Smooth muscle cell (in vitro differentiated cells): ENCODE results near the gene PARVG. TPM values are rescaled to one million over a fixed set of nuclear protein-coding genes. Genes with fewer than 3 reads are reported as not detected.

Experiments
- DNase-seq: peaks from one replicate; lab custom pipeline; 2025; ENCODE audit not compliant: unreplicated experiment; lab: John Stamatoyannopoulos, UW
- H2AFZ ChIP-seq: fragments of 200-600 bp; sonication (generic); 2 replicates; pipeline ENCODE4 v1.6.0; 2016; ENCODE audit warnings: antibody characterized with exemption, low read depth, mild to moderate bottlenecking
- H3F3A ChIP-seq: fragments of 200-600 bp; sonication (generic); 2 replicates; pipeline ENCODE4 v1.6.0; 2017; ENCODE audit warnings: antibody characterized with exemption, low read depth
- H3K27ac ChIP-seq: fragments of 200-600 bp; sonication (generic); 2 replicates; pipeline ENCODE4 v1.5.1; 2016; ENCODE audit warnings: low read depth, mild to moderate bottlenecking
- H3K27me3 ChIP-seq: fragments of 200-600 bp; sonication (generic); 2 replicates; pipeline ENCODE4 v1.6.1; 2016; ENCODE audit warnings: low read depth, mild to moderate bottlenecking
- H3K36me3 ChIP-seq: fragments of 200-600 bp; sonication (generic); 2 replicates; pipeline ENCODE4 v1.5.1; 2016; ENCODE audit warnings: low read depth
- H3K4me1 ChIP-seq: fragments of 200-600 bp; sonication (generic); 2 replicates; pipeline ENCODE4 v1.5.1; 2016; ENCODE audit warnings: low read depth
- H3K4me2 ChIP-seq: fragments of 200-600 bp; sonication (generic); 2 replicates; pipeline ENCODE4 v1.6.0; 2016; ENCODE audit warnings: mild to moderate bottlenecking
- H3K4me3 ChIP-seq: fragments of 200-600 bp; sonication (generic); 2 replicates; pipeline ENCODE4 v1.5.1; 2016; ENCODE audit warnings: mild to moderate bottlenecking
- H3K79me2 ChIP-seq: fragments of 200-600 bp; sonication (generic); 2 replicates; pipeline ENCODE4 v1.6.0; 2016; ENCODE audit warnings: low read depth, mild to moderate bottlenecking
- H3K9ac ChIP-seq: fragments of 200-600 bp; sonication (generic); 2 replicates; pipeline ENCODE4 v1.6.0; 2016; ENCODE audit warnings: low read depth
- H3K9me3 ChIP-seq: fragments of 200-600 bp; sonication (generic); replicated peaks from 2 replicates; pipeline ENCODE4 v1.5.1; 2016; ENCODE audit warnings: low read depth
- H4K20me1 ChIP-seq: fragments of 200-600 bp; sonication (generic); 2 replicates; pipeline ENCODE4 v1.6.0; 2016; ENCODE audit warnings: low read depth
- WGBS: methylation state at CpG from one replicate; pipeline ENCODE4 v1.1.7; 2016; ENCODE audit warnings: low lambda C conversion rate; 5-methylcytosine and 5-hydroxymethylcytosine counted together
- polyA plus RNA-seq: library from polyadenylated mRNA; unstranded; fragments of >200 nt; fragmentation: Nextera tagmentation; extraction: Ambion mirVana; gene quantifications from 2 replicates; pipeline ENCODE4 v1.2.1, GENCODE V29; 2016
- total RNA-seq: library from RNA; depleted of rRNA; stranded (reverse); fragments of >200 nt; gene quantifications from 2 replicates; pipeline ENCODE4 v1.2.3, GENCODE V29; 2014
- TF ChIP-seq, protein P1 (sequence below): fragments of 200-600 bp; sonication (generic); IDR thresholded peaks from 2 replicates; pipeline ENCODE4 v1.5.1; 2017; ENCODE audit warnings: borderline replicate concordance, mild to moderate bottlenecking, antibody characterized with exemption; ENCODE audit not compliant: insufficient read depth, poor library complexity, severe bottlenecking

Gene PARVG
- total and polyA plus RNA-seq, 2 experiments from 2014 or later, result 0.90 TPM; not detected in 1

DNA sequence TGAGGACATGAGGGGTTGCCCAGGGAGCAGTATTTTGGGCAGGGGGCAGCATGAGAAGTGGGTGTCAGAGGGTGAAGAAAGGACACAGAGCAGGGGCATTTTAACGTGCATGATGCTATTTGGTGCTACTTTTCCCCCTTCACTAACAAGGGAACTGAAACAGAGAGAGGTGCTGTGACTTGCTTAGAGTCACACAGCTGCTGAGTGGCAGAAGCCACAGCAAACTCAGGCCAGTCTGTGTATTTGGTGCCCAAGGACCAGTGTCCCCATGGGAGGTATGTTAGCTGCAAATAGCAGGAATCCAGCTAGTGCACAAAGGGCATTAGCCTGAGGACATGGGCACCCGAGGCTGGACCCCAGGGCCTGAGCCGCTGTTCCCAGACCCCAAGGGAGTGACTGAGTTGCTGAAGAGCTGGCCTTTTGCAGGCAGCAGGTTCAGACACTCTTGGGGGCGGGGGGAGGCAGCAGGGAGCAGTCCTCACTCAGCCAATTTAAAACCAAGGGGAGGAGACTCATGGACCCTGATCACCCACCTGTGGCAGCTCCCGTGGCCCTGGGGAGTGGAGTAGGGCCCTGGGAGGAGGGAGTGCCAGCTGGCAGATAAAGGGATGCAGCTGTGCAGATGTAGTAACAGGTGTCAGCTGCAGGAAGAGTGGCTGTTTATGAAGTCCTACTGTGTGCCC lies 14.6 kb downstream of the PARVG start:
- H3K36me3 ChIP-seq, result no peaks in the 10 kb centered on the region
- H3K79me2 ChIP-seq, result no peaks in the 10 kb centered on the region
- H3K27ac ChIP-seq, result no peak overlapping the region
- no peak overlapping the region for H3K4me3 ChIP-seq
- H3K4me1 ChIP-seq, result no peaks in the 10 kb centered on the region
- no peaks in the 10 kb centered on the region for H4K20me1 ChIP-seq
- H3F3A ChIP-seq, result no peaks in the 10 kb centered on the region
- 76% methylated on average over 5 of the region's 5 CpGs for WGBS
- H3K4me2 ChIP-seq, result no peak overlapping the region
- no peaks in the 10 kb centered on the region for H3K9me3 ChIP-seq
- H2AFZ ChIP-seq, result no peak overlapping the region
- no peak for DNase-seq
- no peak overlapping the region for H3K9ac ChIP-seq
- no peaks in the 10 kb centered on the region for H3K27me3 ChIP-seq
- TF ChIP-seq, protein P1, sequence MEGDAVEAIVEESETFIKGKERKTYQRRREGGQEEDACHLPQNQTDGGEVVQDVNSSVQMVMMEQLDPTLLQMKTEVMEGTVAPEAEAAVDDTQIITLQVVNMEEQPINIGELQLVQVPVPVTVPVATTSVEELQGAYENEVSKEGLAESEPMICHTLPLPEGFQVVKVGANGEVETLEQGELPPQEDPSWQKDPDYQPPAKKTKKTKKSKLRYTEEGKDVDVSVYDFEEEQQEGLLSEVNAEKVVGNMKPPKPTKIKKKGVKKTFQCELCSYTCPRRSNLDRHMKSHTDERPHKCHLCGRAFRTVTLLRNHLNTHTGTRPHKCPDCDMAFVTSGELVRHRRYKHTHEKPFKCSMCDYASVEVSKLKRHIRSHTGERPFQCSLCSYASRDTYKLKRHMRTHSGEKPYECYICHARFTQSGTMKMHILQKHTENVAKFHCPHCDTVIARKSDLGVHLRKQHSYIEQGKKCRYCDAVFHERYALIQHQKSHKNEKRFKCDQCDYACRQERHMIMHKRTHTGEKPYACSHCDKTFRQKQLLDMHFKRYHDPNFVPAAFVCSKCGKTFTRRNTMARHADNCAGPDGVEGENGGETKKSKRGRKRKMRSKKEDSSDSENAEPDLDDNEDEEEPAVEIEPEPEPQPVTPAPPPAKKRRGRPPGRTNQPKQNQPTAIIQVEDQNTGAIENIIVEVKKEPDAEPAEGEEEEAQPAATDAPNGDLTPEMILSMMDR, result no peak

DNA sequence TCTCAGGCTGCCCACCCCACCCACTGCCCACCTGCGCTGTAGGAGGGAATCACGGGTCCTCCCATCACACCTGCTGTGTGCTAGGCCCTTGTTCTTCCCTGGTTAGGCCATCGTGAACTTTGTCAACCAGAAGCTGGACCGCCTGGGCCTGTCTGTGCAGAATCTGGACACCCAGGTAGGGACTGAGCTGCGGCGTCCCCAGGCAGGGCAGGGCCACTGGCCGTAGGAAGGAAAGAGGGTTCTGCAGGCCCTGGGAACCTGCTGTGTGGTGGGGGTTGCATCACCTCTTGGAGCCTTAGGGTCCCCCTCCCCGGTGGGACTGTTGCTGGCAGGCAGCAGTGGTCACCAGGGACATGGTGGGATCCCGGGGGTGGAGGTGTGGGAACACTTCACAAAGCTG lies 15.5 kb downstream of the PARVG start:
- Histone ChIP-seq H2AFZ (no peak overlapping the region), H3K27me3 (no peaks in the 10 kb centered on the region)

DNA sequence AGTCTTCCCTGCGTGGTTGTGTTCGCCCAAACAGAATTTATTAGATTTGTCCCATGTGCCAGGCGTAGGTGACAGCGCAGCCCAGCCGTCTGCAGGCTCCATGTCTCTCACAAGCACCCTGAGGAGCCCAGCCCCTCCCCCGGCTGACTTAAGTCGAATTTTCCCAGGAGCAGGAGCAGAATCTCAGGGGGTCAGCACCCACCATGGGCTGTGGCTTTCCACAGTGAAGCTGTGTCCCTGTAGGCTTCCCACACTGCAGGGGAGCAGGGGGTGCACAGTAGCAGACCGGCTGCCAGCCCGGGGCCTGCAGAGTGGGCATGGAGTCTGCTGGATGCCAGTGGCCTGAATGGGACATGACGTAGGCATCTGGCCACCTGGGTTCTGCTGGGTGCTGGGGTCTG lies 16.0 kb downstream of the PARVG start:
- Histone ChIP-seq H3K9ac (no peak overlapping the region), H3K27ac (no peak overlapping the region), H3F3A (no peaks in the 10 kb centered on the region), H3K4me2 (no peak overlapping the region), H3K4me3 (no peak overlapping the region), H4K20me1 (no peaks in the 10 kb centered on the region), H3K36me3 (no peaks in the 10 kb centered on the region), H3K4me1 (no peaks in the 10 kb centered on the region), H2AFZ (no peak overlapping the region), H3K9me3 (no peaks in the 10 kb centered on the region), H3K27me3 (no peaks in the 10 kb centered on the region), H3K79me2 (no peaks in the 10 kb centered on the region)
- TF ChIP-seq, protein P1, result no peak
- DNase-seq, result no peak
- WGBS, result 86% methylated on average over 10 of the region's 10 CpGs

More for the DNA sequence above, 15.5 kb downstream of the PARVG start:
- no peaks in the 10 kb centered on the region for H3K9me3 ChIP-seq
- WGBS, result 80% methylated on average over 9 of the region's 9 CpGs
- DNase-seq, result no peak
- H3F3A ChIP-seq, result no peaks in the 10 kb centered on the region
- no peaks in the 10 kb centered on the region for H3K79me2 ChIP-seq
- H3K4me3 ChIP-seq, result no peak overlapping the region
- no peak overlapping the region for H3K27ac ChIP-seq
- H3K9ac ChIP-seq, result no peak overlapping the region
- H3K4me1 ChIP-seq, result no peaks in the 10 kb centered on the region
- no peak overlapping the region for H3K4me2 ChIP-seq
- no peaks in the 10 kb centered on the region for H3K36me3 ChIP-seq
- H4K20me1 ChIP-seq, result no peaks in the 10 kb centered on the region
- TF ChIP-seq, protein P1, result no peak

DNA sequence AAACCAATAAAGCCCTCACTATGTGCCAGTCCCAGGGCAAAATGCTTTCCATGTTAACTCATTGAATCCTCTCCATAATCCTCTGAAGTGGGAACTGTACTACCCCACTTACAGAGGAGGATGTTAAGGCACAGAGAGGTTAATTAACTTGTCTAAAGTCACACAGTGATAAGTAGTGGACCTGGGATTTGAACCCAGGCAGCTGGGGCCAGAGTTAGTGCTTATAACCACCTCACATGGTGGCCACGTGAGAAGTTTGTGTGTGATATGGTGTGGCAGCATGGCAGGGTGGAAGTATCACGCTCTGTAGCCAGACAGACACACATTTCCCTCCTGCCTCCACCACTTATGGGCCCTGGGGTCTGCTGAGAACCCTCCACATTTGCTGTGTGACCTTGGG lies 16.5 kb downstream of the PARVG start:
- no peak overlapping the region for H3K9ac ChIP-seq
- H3K9me3 ChIP-seq, result no peaks in the 10 kb centered on the region
- no peak overlapping the region for H3K27ac ChIP-seq
- H3K36me3 ChIP-seq, result no peaks in the 10 kb centered on the region
- TF ChIP-seq, protein P1, result no peak
- no peak overlapping the region for H3K4me3 ChIP-seq
- H3K27me3 ChIP-seq, result no peaks in the 10 kb centered on the region
- H3F3A ChIP-seq, result no peaks in the 10 kb centered on the region
- DNase-seq, result no peak
- no peak overlapping the region for H2AFZ ChIP-seq
- H3K4me1 ChIP-seq, result no peaks in the 10 kb centered on the region
- no peaks in the 10 kb centered on the region for H3K79me2 ChIP-seq
- H3K4me2 ChIP-seq, result no peak overlapping the region
- 95% methylated on average over 2 of the region's 2 CpGs for WGBS
- H4K20me1 ChIP-seq, result no peaks in the 10 kb centered on the region
